Loucy (cell line): ENCODE measurements around the gene DLL4.
"Not testable (repeated sequence)": the region's sequence is repeated elsewhere in the genome, so short reads cannot be mapped to it uniquely, and the experiment has no call there.

ENCODE experiments used
- EZH2phosphoT487 ChIP-seq: fragments of 200-600 bp; IDR thresholded peaks from 2 replicates; pipeline ENCODE4 v1.6.1; 2018; ENCODE audit warnings: antibody characterized with exemption, mild to moderate bottlenecking, moderate library complexity, borderline replicate concordance
- TF ChIP-seq, protein P1 (sequence below): fragments of 200-600 bp; sonication (generic); conservative IDR thresholded peaks from 2 replicates; pipeline ENCODE4 v1.5.1; 2014; ENCODE audit warnings: mild to moderate bottlenecking, antibody characterized with exemption, low read length

DNA sequence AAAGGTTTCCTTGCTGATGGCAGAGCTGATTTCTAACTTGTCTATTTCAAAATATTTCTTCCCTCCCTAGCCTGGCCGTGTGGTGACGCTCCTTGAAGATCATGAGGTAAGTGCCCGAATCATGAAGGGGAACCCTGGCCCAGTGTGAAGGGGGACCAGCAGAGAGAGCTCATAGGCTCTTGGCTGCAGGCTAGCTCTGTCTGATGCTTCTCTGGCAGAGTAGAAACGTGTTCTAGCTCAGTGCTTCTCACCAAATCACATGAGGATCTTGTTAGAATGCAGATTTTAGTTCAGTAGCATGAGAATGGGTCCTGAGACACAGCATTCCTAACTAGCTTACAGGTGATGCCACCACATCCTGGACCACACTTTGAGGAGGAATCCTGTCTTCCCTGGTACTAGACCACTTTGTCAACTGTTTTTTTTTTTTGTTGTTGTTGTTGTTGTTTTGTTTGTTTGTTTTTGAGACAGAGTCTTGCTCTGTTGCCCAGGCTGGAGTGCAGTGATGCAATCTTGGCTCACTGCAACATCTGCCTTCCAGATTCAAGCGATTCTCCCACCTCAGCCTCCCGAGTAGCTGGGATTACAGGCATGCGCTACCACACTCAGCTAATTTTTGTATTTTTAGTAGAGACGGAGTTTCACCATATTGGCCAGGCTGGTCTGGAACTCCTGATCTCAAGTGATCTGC is 25.2 kb downstream of the DLL4 start:
- TF ChIP-seq, protein P1, sequence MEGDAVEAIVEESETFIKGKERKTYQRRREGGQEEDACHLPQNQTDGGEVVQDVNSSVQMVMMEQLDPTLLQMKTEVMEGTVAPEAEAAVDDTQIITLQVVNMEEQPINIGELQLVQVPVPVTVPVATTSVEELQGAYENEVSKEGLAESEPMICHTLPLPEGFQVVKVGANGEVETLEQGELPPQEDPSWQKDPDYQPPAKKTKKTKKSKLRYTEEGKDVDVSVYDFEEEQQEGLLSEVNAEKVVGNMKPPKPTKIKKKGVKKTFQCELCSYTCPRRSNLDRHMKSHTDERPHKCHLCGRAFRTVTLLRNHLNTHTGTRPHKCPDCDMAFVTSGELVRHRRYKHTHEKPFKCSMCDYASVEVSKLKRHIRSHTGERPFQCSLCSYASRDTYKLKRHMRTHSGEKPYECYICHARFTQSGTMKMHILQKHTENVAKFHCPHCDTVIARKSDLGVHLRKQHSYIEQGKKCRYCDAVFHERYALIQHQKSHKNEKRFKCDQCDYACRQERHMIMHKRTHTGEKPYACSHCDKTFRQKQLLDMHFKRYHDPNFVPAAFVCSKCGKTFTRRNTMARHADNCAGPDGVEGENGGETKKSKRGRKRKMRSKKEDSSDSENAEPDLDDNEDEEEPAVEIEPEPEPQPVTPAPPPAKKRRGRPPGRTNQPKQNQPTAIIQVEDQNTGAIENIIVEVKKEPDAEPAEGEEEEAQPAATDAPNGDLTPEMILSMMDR: not testable (repeated sequence)
- TF ChIP-seq EZH2phosphoT487: not testable (repeated sequence)
